SU-DHL-6 (cell line): ENCODE results near the gene CREG2.

ENCODE experiments used
- H2AFZ ChIP-seq: fragments of 200-600 bp; sonication (generic); 2 replicates; pipeline ENCODE4 v1.6.1; 2014; ENCODE audit warnings: low read depth, mild to moderate bottlenecking, moderate library complexity, mixed read lengths, antibody characterized with exemption, low read length; ENCODE audit not compliant: severe bottlenecking
- H3F3A ChIP-seq: fragments of 200-600 bp; shearing (Covaris generic); 2 replicates; pipeline ENCODE4 v1.6.0; 2016; ENCODE audit warnings: antibody characterized with exemption, mild to moderate bottlenecking; ENCODE audit not compliant: insufficient read depth
- H3K27ac ChIP-seq: fragments of 200-600 bp; sonication (generic); 2 replicates; pipeline ENCODE4 v1.5.1; 2016; ENCODE audit warnings: low read depth, mild to moderate bottlenecking, low read length, moderate library complexity, mixed read lengths
- H3K27me3 ChIP-seq: fragments of 200-600 bp; sonication (generic), shearing (Covaris generic); 2 replicates; pipeline ENCODE4 v1.6.0; 2014; ENCODE audit warnings: mild to moderate bottlenecking, low read length
- H3K36me3 ChIP-seq: fragments of 200-600 bp; sonication (generic); 2 replicates; pipeline ENCODE4 v1.6.1; 2014; ENCODE audit warnings: mild to moderate bottlenecking, low read length, mixed read lengths
- H3K4me2 ChIP-seq: fragments of 300-600, 200-600 bp; shearing (Covaris generic), sonication (generic); 2 replicates; pipeline ENCODE4 v1.6.0; 2014; ENCODE audit warnings: low read length, low read depth, mild to moderate bottlenecking; ENCODE audit not compliant: poor library complexity, severe bottlenecking
- H3K4me3 ChIP-seq: fragments of 200-600 bp; sonication (generic); 2 replicates; pipeline ENCODE4 v1.5.1; 2014; ENCODE audit warnings: antibody characterized with exemption, low read length, mild to moderate bottlenecking, mixed read lengths; ENCODE audit not compliant: insufficient read depth, poor library complexity, severe bottlenecking
- H3K79me2 ChIP-seq: fragments of 200-600 bp; sonication (generic); 2 replicates; pipeline ENCODE4 v1.6.1; 2014; ENCODE audit warnings: mild to moderate bottlenecking, low read length, moderate library complexity; ENCODE audit not compliant: insufficient read depth
- H3K9ac ChIP-seq: fragments of 200-600 bp; sonication (generic); 2 replicates; pipeline ENCODE4 v1.7.0; 2014; ENCODE audit warnings: mild to moderate bottlenecking, low read length
- H3K9me2 ChIP-seq: fragments of 200-600 bp; sonication (generic); replicated peaks from 2 replicates; pipeline ENCODE4 v1.6.1; 2014; ENCODE audit warnings: low read length; ENCODE audit not compliant: insufficient read depth
- H3K9me3 ChIP-seq: fragments of 200-600 bp; sonication (generic); 2 replicates; pipeline ENCODE4 v1.6.1; 2014; ENCODE audit warnings: low read length, mixed read lengths; ENCODE audit not compliant: insufficient read depth
- H4K20me1 ChIP-seq: fragments of 200-600 bp; sonication (generic); 2 replicates; pipeline ENCODE4 v1.6.1; 2014; ENCODE audit warnings: low read depth, mild to moderate bottlenecking, antibody characterized with exemption, low read length, moderate library complexity, mixed read lengths
- CTCF ChIP-seq: fragments of 200-600 bp; sonication (generic); IDR thresholded peaks from one replicate; pipeline ENCODE4 v1.5.1; 2017; ENCODE audit warnings: antibody characterized with exemption, mild to moderate bottlenecking, low read length, moderate library complexity; ENCODE audit not compliant: insufficient read depth, poor library complexity, severe bottlenecking
- EZH2phosphoT487 ChIP-seq: fragments of 200-600 bp; sonication (generic), shearing (Covaris generic); conservative IDR thresholded peaks from 2 replicates; pipeline ENCODE4 v1.6.1; 2018; ENCODE audit warnings: mild to moderate bottlenecking, antibody characterized with exemption, low read length, moderate library complexity, mixed read lengths

The CREG2 gene

GRCh38 chr2:101362777-101363176, 24.5 kb downstream of the CREG2 start:
- Histone ChIP-seq H3K27ac (no peak overlapping the region), H3K79me2 (no peaks in the 10 kb centered on the region)

GRCh38 chr2:101362316-101362715, 25.0 kb downstream of the CREG2 start:
- H3K27me3 ChIP-seq, result no peaks in the 10 kb centered on the region
- H3F3A ChIP-seq, result no peaks in the 10 kb centered on the region
- H3K36me3 ChIP-seq, result no peaks in the 10 kb centered on the region
- no peak overlapping the region for H3K4me3 ChIP-seq
- H3K4me2 ChIP-seq, result no peak overlapping the region
- no peak for TF ChIP-seq CTCF
- no peak for TF ChIP-seq EZH2phosphoT487
- H3K27ac ChIP-seq, result no peak overlapping the region
- H3K9me3 ChIP-seq, result no peaks in the 10 kb centered on the region
- H3K9me2 ChIP-seq, result no peaks in the 10 kb centered on the region
- no peaks in the 10 kb centered on the region for H3K79me2 ChIP-seq
- H2AFZ ChIP-seq, result no peak overlapping the region
- H4K20me1 ChIP-seq, result no peaks in the 10 kb centered on the region
- no peak overlapping the region for H3K9ac ChIP-seq

More at GRCh38 chr2:101362777-101363176, 24.5 kb downstream of the CREG2 start:
- Histone ChIP-seq H3K36me3 (no peaks in the 10 kb centered on the region), H2AFZ (no peak overlapping the region), H3F3A (no peaks in the 10 kb centered on the region), H3K4me3 (no peak overlapping the region), H3K9me2 (no peaks in the 10 kb centered on the region), H3K27me3 (no peaks in the 10 kb centered on the region), H3K9ac (no peak overlapping the region), H3K4me2 (no peak overlapping the region), H3K9me3 (no peaks in the 10 kb centered on the region), H4K20me1 (no peaks in the 10 kb centered on the region)
- TF ChIP-seq EZH2phosphoT487 (no peak), CTCF (no peak)

DNA sequence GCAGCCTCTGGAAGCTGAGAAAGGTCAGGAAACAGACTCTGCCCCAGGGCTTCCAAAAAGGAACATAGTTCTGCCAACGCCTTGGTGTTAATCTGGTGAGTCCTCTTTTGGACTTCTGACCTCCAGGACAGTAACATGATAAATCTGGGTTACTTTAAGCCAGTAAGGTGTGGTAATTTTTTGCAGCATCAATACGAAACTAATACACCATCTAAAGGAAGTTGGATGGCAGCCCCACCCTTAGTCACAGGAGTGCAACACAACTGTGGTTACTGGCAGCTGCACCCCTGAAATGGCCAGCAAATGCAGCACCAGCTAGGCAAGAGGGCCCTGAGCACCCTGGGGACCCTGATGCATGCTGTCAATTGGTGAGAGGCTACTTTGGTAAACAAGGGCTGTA, 25.8 kb downstream of the CREG2 start:
- Histone ChIP-seq H3K9ac (no peak overlapping the region), H3K4me2 (no peak overlapping the region)

More for the DNA sequence above, 25.8 kb downstream of the CREG2 start:
- no peaks in the 10 kb centered on the region for H3K9me3 ChIP-seq
- H3K9me2 ChIP-seq, result no peaks in the 10 kb centered on the region
- H3K27me3 ChIP-seq, result no peaks in the 10 kb centered on the region
- H3K4me3 ChIP-seq, result no peak overlapping the region
- no peak overlapping the region for H3K27ac ChIP-seq
- H3K36me3 ChIP-seq, result no peaks in the 10 kb centered on the region
- no peak overlapping the region for H2AFZ ChIP-seq
- H4K20me1 ChIP-seq, result no peaks in the 10 kb centered on the region
- TF ChIP-seq CTCF (no peak), EZH2phosphoT487 (no peak)
- H3F3A ChIP-seq, result no peaks in the 10 kb centered on the region
- no peaks in the 10 kb centered on the region for H3K79me2 ChIP-seq
